ENCODE results near the gene CFAP107.

DNA sequence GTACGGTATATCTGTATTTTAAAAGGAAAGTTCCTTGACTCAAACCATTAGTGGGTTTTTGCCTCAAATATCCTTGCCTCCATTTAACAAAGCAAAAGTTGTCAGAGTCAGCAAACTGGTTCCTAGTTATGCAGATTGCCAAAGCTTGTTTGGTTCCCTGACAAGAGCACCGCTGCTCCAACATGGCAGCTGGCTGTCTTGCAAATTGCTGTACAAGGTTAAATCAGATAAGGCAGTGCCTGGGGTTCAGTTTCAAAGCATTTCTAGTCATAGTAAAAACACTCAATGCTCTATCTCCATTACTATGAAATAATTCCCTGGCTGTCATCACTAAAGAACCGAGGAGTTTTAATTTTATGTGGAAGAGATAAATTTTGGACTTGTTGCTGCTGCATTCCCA lies 11.3 kb upstream of the CFAP107 start:
- TF ChIP-seq, protein P1, sequence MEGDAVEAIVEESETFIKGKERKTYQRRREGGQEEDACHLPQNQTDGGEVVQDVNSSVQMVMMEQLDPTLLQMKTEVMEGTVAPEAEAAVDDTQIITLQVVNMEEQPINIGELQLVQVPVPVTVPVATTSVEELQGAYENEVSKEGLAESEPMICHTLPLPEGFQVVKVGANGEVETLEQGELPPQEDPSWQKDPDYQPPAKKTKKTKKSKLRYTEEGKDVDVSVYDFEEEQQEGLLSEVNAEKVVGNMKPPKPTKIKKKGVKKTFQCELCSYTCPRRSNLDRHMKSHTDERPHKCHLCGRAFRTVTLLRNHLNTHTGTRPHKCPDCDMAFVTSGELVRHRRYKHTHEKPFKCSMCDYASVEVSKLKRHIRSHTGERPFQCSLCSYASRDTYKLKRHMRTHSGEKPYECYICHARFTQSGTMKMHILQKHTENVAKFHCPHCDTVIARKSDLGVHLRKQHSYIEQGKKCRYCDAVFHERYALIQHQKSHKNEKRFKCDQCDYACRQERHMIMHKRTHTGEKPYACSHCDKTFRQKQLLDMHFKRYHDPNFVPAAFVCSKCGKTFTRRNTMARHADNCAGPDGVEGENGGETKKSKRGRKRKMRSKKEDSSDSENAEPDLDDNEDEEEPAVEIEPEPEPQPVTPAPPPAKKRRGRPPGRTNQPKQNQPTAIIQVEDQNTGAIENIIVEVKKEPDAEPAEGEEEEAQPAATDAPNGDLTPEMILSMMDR (conservative IDR thresholded peaks at IDR 0.05 in 1 of 2, IDR thresholded peaks at IDR 0.05 in 1 of 2; ENCODE audit: extremely low read depth in 1 of 2, insufficient read depth in 1 of 2, low read depth in 1 of 2, low read length in 2 of 2) = no peak
- no peak for TF ChIP-seq EZH2 (IDR thresholded peaks at IDR 0.05; ENCODE audit: borderline replicate concordance, low read length)
